Epithelial cell of esophagus (primary cell): ENCODE measurements around the gene PRCD.

ENCODE experiments used
- DNase-seq: peaks from one replicate; pipeline ENCODE4 v3.0.0; 2010; ENCODE audit warnings: low read depth
- H3K4me3 ChIP-seq: 2 replicates; pipeline ENCODE4 v1.5.1; 2011; ENCODE audit warnings: mild to moderate bottlenecking, low read length, control low read depth
- CTCF ChIP-seq: IDR thresholded peaks from 2 replicates; pipeline ENCODE4 v1.5.1; 2011; ENCODE audit warnings: low read depth, mild to moderate bottlenecking, low read length, control low read depth, inconsistent platforms; ENCODE audit not compliant: insufficient read depth; ENCODE audit errors: missing control alignments

The PRCD gene

DNA sequence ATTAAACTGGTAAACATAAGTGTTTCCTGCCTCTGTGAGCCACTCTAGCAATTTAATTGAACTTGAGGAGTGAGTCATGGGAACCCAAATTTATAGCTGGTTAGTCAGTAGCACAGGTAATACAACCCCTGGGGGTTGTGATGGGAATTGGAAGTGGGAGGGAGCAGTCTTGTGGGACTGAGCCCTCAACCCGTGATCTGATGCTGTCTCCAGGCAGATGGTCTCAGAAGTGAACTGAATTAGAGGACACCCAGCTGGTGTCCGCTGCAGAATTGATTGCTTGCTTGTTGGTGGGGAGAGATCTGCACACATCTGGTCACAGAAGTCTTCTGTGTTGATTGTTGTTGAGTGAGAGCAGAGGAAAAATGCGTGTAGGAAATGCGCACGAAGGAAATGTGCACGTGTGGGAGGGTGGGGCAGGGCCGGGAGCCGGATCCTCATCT is 53.6 kb downstream of the PRCD start:
- TF ChIP-seq CTCF: peak; percentile 45
- no peak overlapping the region for H3K4me3 ChIP-seq
- DNase-seq: peak; percentile 97

DNA sequence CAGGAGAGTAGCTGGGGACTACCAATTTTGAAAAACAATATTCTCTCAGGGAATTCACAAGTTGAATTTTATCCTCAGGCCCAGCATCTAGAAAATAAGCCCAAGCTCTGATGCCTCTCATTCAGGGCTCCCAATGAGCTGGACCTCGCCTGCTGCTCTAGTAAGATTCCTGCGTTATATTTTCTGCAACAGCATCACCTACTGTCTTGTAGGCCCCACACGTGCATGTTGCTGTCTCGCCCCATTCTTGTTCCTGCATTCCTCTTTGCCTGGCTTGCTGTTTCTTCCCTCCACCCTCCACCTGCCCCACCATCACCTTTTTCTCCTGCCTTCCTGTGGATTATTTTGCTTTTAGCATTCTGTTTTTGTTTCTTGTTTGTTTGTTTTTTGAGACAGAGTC is 54.1 kb downstream of the PRCD start:
- peak; percentile 35 for DNase-seq
- no peak overlapping the region for H3K4me3 ChIP-seq
- TF ChIP-seq CTCF: no peak

- no peak overlapping the region for H3K4me3 ChIP-seq
- no peak for DNase-seq
- no peak for TF ChIP-seq CTCF
These were observed 54.8 kb downstream of the PRCD start for GRCh38 chr17:76594690-76595089.
